Body of pancreas (tissue), 4 donors: ENCODE data around the gene MBD4.

Experiments used
- POLR2A ChIP-seq, 3 donors: fragments of 450-650 bp; IDR thresholded peaks; one replicate each; pipeline ENCODE4 v1.6.1; 2016; ENCODE audit warnings: antibody characterized with exemption in 3 of 3, mild to moderate bottlenecking in 2 of 3
- TF ChIP-seq, protein P1 (sequence below), 7 experiments: fragments of 450-650 bp in 4 of 7; fragments of 200-600 bp in 3 of 7; sonication (generic) in 3 of 7; IDR thresholded peaks; one replicate each; pipeline ENCODE4 v1.5.1; 2016 to 2019; ENCODE audit warnings: antibody characterized with exemption in 7 of 7

- TF ChIP-seq POLR2A (IDR thresholded peaks at IDR 0.05): no peak
- TF ChIP-seq, protein P1, sequence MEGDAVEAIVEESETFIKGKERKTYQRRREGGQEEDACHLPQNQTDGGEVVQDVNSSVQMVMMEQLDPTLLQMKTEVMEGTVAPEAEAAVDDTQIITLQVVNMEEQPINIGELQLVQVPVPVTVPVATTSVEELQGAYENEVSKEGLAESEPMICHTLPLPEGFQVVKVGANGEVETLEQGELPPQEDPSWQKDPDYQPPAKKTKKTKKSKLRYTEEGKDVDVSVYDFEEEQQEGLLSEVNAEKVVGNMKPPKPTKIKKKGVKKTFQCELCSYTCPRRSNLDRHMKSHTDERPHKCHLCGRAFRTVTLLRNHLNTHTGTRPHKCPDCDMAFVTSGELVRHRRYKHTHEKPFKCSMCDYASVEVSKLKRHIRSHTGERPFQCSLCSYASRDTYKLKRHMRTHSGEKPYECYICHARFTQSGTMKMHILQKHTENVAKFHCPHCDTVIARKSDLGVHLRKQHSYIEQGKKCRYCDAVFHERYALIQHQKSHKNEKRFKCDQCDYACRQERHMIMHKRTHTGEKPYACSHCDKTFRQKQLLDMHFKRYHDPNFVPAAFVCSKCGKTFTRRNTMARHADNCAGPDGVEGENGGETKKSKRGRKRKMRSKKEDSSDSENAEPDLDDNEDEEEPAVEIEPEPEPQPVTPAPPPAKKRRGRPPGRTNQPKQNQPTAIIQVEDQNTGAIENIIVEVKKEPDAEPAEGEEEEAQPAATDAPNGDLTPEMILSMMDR (IDR thresholded peaks at IDR 0.05): no peak
Measured at GRCh38 chr3:129461461-129462146, 21.9 kb upstream of the MBD4 start.
